ENCODE data around the gene MKRN2OS.

GRCh38 chr3:12507591-12508281 is 37.6 kb downstream of the MKRN2OS start:
- no peak for TF ChIP-seq CTCF (IDR thresholded peaks at IDR 0.05; ENCODE audit: low read depth, low read length)
- TF ChIP-seq EZH2phosphoT487 (IDR thresholded peaks at IDR 0.05; ENCODE audit: low read depth): no peak

Measured in OCI-LY3 (cell line).